GM15510 (cell line): ENCODE results near the gene LRIT2.

Experiments
- POLR2A ChIP-seq: IDR thresholded peaks from 3 replicates; pipeline ENCODE4 v1.6.1; 2011; ENCODE audit warnings: borderline replicate concordance; ENCODE audit not compliant: insufficient read length; ENCODE audit errors: extremely low read depth

Gene LRIT2

GRCh38 chr10:84204122-84204521 is 21.2 kb downstream of the LRIT2 start:
- TF ChIP-seq POLR2A, result no peak

GRCh38 chr10:84202349-84202748 is 23.0 kb downstream of the LRIT2 start:
- no peak for TF ChIP-seq POLR2A

GRCh38 chr10:84201682-84202081 is 23.7 kb downstream of the LRIT2 start:
- no peak for TF ChIP-seq POLR2A

- no peak for TF ChIP-seq POLR2A
Measured at GRCh38 chr10:84201244-84201606, 24.1 kb downstream of the LRIT2 start.

- TF ChIP-seq POLR2A, result no peak
Measured at GRCh38 chr10:84200537-84201243, 24.7 kb downstream of the LRIT2 start.

- TF ChIP-seq POLR2A, result no peak
Measured at GRCh38 chr10:84198206-84198915, 27.0 kb downstream of the LRIT2 start.

- no peak for TF ChIP-seq POLR2A
Measured at GRCh38 chr10:84197643-84198042, 27.7 kb downstream of the LRIT2 start.

GRCh38 chr10:84196941-84197340 is 28.4 kb downstream of the LRIT2 start:
- TF ChIP-seq POLR2A, result no peak

GRCh38 chr10:84196083-84196482 is 29.3 kb downstream of the LRIT2 start:
- TF ChIP-seq POLR2A, result no peak

GRCh38 chr10:84195044-84195830 is 30.1 kb downstream of the LRIT2 start:
- TF ChIP-seq POLR2A, result no peak

- no peak for TF ChIP-seq POLR2A
Measured at GRCh38 chr10:84194424-84195043, 30.8 kb downstream of the LRIT2 start, which contains the start of gene CDHR1. TSS of gene CDHR1 (plus strand) at chr10:84194537. CDS start at chr10:84194761, 224 bp downstream.

- TF ChIP-seq POLR2A, result no peak
Measured at GRCh38 chr10:84193846-84194423, 31.4 kb downstream of the LRIT2 start.

GRCh38 chr10:84193327-84193726 is 32.0 kb downstream of the LRIT2 start:
- no peak for TF ChIP-seq POLR2A

- TF ChIP-seq POLR2A, result no peak
Measured at GRCh38 chr10:84191106-84191505, 34.2 kb downstream of the LRIT2 start.
